GM21367 (cell line): Measurements from ENCODE around the gene GRIA2.

ENCODE experiments used
- ATAC-seq: cut with Tn5 transposase; IDR thresholded peaks from one replicate; pipeline ENCODE4 v1.9.1; 2021; ENCODE audit not compliant: unreplicated experiment

The GRIA2 gene

DNA sequence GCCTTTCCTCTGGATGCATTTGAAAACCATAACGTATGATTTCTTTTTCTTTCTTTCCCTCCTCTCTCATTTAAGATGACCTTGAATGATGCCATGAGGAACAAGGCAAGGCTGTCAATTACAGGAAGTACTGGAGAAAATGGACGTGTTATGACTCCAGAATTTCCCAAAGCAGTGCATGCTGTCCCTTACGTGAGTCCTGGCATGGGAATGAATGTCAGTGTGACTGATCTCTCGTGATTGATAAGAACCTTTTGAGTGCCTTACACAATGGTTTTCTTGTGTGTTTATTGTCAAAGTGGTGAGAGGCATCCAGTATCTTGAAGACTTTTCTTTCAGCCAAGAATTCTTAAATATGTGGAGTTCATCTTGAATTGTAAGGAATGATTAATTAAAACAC lies 142.8 kb downstream of the GRIA2 start:
- no peak for ATAC-seq

DNA sequence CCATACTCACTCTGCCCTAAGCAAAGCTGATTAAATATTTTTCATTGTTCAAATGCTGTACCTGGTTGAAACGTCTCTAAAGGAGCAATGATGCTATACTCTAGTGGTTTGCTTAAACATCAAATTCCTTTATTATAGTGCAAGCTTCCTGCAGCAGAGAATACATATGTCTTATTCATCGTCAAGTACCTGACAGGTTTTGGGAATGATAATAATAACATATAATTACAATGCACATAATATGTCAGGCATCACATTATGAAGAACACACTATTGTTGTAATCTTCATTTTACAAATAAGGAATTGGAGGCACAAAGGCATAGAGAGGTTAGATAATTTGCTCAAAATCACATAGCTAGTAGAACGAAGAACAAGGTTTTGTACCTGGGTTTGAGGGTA lies 151.6 kb downstream of the GRIA2 start:
- no peak for ATAC-seq

DNA sequence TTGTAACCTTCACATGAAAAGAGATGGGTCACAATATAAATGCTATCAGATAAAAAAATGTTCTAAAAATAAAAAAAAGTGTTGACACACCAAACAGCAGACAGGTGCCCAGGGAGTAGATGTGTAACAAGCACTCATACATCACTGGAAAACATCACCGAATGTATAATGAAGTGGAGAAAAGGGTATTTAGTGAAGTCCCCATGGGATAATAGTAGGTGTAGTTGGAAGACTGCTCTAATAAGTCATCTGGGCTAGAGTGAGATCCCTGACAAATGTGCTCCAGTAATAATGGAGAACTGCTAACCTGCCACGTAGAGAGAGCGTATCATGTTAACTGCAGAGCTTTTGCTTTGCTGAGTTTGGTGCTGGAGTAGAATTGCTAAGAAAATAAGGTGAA lies 152.0 kb downstream of the GRIA2 start:
- ATAC-seq, result no peak

DNA sequence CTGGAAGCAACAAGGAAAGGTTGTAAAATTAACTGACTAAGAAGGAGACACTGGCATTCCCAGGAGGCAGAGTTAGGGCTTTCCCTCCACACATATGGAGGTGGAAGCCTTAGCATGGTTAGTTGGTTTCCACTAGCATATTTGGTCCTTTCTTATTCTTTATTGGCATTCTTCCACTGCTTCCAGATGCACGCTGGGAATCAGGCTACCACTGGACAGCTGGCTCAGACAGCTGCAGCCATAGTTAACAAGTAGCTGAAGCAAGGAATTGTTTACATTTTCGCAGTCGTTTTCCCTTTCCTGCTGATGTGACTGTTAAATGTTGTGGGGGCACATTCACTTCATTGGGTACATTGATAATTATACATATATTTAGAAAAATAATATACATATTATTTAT lies 169.2 kb downstream of the GRIA2 start:
- no peak for ATAC-seq

DNA sequence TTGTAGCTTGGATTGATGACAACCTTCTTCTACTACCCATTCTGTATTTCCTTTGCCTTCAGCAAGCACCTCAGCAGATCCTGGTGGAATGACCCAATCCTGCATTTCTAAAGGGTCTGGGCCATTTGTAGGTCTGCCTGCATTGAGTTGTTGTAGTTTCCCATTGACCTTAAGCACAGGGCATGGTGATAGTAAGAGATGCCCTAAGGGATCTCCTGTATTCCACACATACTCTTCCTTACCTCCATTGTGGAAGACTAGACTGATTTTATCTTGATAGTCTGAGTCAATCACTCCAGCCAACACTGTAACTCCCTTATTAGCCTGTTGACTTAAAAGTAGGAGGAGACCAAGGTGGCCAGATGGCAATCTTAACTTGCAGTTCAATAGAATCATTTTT lies 184.5 kb downstream of the GRIA2 start:
- no peak for ATAC-seq
